Osteocyte (in vitro differentiated cells): ENCODE measurements around the gene DUSP16. TPM values are rescaled to one million over a fixed set of nuclear protein-coding genes. Genes with fewer than 3 reads are reported as not detected.

Experiments used
- DNase-seq: peaks from one replicate; pipeline ENCODE4 v3.0.0; 2021; ENCODE audit warnings: mixed read lengths; ENCODE audit not compliant: unreplicated experiment; ENCODE audit errors: extremely low spot score
- H3K27ac Mint-ChIP-seq: one replicate; pipeline ENCODE4 v1.8.0; 2021; ENCODE audit warnings: mild to moderate bottlenecking, mixed read lengths; ENCODE audit not compliant: unreplicated experiment
- H3K27me3 Mint-ChIP-seq: one replicate; pipeline ENCODE4 v1.8.0; 2021; ENCODE audit warnings: mixed read lengths; ENCODE audit not compliant: unreplicated experiment
- H3K36me3 Mint-ChIP-seq: one replicate; pipeline ENCODE4 v1.8.0; 2021; ENCODE audit warnings: mixed read lengths; ENCODE audit not compliant: unreplicated experiment
- H3K4me1 Mint-ChIP-seq: one replicate; pipeline ENCODE4 v1.8.0; 2021; ENCODE audit warnings: mixed read lengths; ENCODE audit not compliant: unreplicated experiment
- H3K4me3 Mint-ChIP-seq: one replicate; pipeline ENCODE4 v1.8.0; 2021; ENCODE audit warnings: mild to moderate bottlenecking, moderate library complexity, mixed read lengths; ENCODE audit not compliant: unreplicated experiment
- H3K9me3 Mint-ChIP-seq: one replicate; pipeline ENCODE4 v1.8.0; 2021; ENCODE audit warnings: mixed read lengths; ENCODE audit not compliant: unreplicated experiment
- total RNA-seq: library from RNA; stranded (reverse); gene quantifications from 2 replicates; pipeline ENCODE4 v1.2.1, GENCODE V29; 2021
- TF ChIP-seq, protein P1 (sequence below): fragments of 200-600 bp; sonication (generic); IDR thresholded peaks from 2 replicates; pipeline ENCODE4 v1.5.0; 2021; ENCODE audit warnings: antibody characterized with exemption, mild to moderate bottlenecking, moderate library complexity

The DUSP16 gene
- total RNA-seq, 1 donor from 2014 or later = 10.3 TPM

- no peaks in the 10 kb centered on the region for H3K36me3 Mint-ChIP-seq
- peaks cover 8% of the 10 kb centered on the region for H3K4me1 Mint-ChIP-seq
- no peak overlapping the region for H3K27ac Mint-ChIP-seq
- no peaks in the 10 kb centered on the region for H3K27me3 Mint-ChIP-seq
- no peak overlapping the region for H3K4me3 Mint-ChIP-seq
- H3K9me3 Mint-ChIP-seq = no peaks in the 10 kb centered on the region
- no peak for DNase-seq
- TF ChIP-seq, protein P1, sequence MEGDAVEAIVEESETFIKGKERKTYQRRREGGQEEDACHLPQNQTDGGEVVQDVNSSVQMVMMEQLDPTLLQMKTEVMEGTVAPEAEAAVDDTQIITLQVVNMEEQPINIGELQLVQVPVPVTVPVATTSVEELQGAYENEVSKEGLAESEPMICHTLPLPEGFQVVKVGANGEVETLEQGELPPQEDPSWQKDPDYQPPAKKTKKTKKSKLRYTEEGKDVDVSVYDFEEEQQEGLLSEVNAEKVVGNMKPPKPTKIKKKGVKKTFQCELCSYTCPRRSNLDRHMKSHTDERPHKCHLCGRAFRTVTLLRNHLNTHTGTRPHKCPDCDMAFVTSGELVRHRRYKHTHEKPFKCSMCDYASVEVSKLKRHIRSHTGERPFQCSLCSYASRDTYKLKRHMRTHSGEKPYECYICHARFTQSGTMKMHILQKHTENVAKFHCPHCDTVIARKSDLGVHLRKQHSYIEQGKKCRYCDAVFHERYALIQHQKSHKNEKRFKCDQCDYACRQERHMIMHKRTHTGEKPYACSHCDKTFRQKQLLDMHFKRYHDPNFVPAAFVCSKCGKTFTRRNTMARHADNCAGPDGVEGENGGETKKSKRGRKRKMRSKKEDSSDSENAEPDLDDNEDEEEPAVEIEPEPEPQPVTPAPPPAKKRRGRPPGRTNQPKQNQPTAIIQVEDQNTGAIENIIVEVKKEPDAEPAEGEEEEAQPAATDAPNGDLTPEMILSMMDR = no peak
Measured at GRCh38 chr12:12449533-12450025, 113.1 kb downstream of the DUSP16 start.

DNA sequence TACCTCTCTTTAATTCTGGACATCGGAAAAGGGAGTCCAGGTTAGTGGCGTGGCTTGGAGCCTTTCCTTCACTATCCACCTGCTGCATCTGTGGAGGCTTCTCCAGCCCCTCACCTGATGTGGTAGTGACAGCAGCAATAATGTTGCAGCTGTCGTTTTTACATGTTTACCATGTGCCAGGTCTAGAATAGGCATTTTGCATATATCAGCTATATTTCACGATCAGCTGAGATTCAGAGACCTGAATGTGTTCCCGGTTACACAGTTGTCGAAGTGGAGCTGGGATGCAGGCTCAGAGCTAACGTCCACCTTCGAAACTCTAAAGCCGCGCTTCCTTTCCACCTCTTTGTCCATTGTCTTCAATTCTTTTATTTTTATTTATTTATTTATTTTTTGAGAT lies 114.8 kb downstream of the DUSP16 start:
- TF ChIP-seq, protein P1 = no peak
- no peak for DNase-seq
- no peak overlapping the region for H3K27ac Mint-ChIP-seq
- H3K9me3 Mint-ChIP-seq = no peaks in the 10 kb centered on the region
- no peak overlapping the region for H3K4me3 Mint-ChIP-seq
- no peaks in the 10 kb centered on the region for H3K36me3 Mint-ChIP-seq
- peaks cover 12% of the 10 kb centered on the region for H3K4me1 Mint-ChIP-seq
- H3K27me3 Mint-ChIP-seq = no peaks in the 10 kb centered on the region

- DNase-seq = no peak
- Mint-ChIP-seq H3K36me3 (no peaks in the 10 kb centered on the region), H3K27ac (no peak overlapping the region), H3K27me3 (no peaks in the 10 kb centered on the region), H3K9me3 (no peaks in the 10 kb centered on the region), H3K4me1 (peaks cover 18% of the 10 kb centered on the region), H3K4me3 (no peak overlapping the region)
- TF ChIP-seq, protein P1 = no peak
Measured at GRCh38 chr12:12447236-12447635, 115.4 kb downstream of the DUSP16 start.

- TF ChIP-seq, protein P1 = no peak
- no peak overlapping the region for H3K4me3 Mint-ChIP-seq
- H3K27me3 Mint-ChIP-seq = no peaks in the 10 kb centered on the region
- no peaks in the 10 kb centered on the region for H3K9me3 Mint-ChIP-seq
- H3K27ac Mint-ChIP-seq = no peak overlapping the region
- H3K36me3 Mint-ChIP-seq = no peaks in the 10 kb centered on the region
- H3K4me1 Mint-ChIP-seq = peaks cover 22% of the 10 kb centered on the region
- DNase-seq = no peak
Measured at GRCh38 chr12:12446786-12447185, 115.9 kb downstream of the DUSP16 start.

DNA sequence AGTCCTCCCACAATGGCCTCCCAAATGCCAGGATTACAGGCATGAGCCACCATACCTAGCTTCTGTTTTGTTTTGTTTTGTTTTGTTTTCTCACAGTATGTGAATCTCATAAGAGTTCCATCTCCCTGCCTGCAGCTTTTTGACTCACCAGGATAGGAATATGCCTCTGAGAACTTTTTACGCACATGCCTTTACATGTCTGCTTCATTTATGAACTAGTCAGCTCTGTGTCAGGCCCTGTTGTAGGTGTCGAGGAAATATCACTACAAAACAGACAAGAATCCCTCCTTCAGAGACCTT lies 116.8 kb downstream of the DUSP16 start:
- H3K4me1 Mint-ChIP-seq = peaks cover 30% of the 10 kb centered on the region
- no peaks in the 10 kb centered on the region for H3K36me3 Mint-ChIP-seq
- TF ChIP-seq, protein P1 = no peak
- no peak overlapping the region for H3K27ac Mint-ChIP-seq
- H3K9me3 Mint-ChIP-seq = no peaks in the 10 kb centered on the region
- H3K4me3 Mint-ChIP-seq = no peak overlapping the region
- no peak for DNase-seq
- no peaks in the 10 kb centered on the region for H3K27me3 Mint-ChIP-seq
